ENCODE data around the gene ASCC1. TPM values are rescaled to one million over a fixed set of nuclear protein-coding genes. Genes with fewer than 3 reads are reported as not detected.

Gene ASCC1
- total and polyA plus RNA-seq, 7 donors = 15.3 to 37.0 (median 19.3) TPM

- H3K4me1 ChIP-seq = peaks cover 6% of the 10 kb centered on the region
- no peaks in the 10 kb centered on the region for H3K27me3 ChIP-seq (ENCODE audit: insufficient read depth in 3 of 3, low read length in 2 of 3)
- DNase-seq (no peak), ATAC-seq (no peak)
- no peak overlapping the region for H3K4me3 ChIP-seq
- H3K9me3 ChIP-seq = no peaks in the 10 kb centered on the region
- no peak for TF ChIP-seq CTCF (IDR thresholded peaks at IDR 0.05)
- intact Hi-C loops (cut with DNase I) = loop anchor here (2.0 to 5.0 kb wide), 3 partner anchors 95 to 210 kb away; no protein-coding TSS in a partner anchor
- H3K27ac ChIP-seq = no peak overlapping the region
- peaks cover 0 to 31% of the 10 kb centered on the region in 2 donors for H3K36me3 ChIP-seq (ENCODE audit: insufficient read depth in 1 of 2, low read depth in 1 of 2)
- 94 to 100% (median 99%) methylated on average over 2 of the region's 2 CpGs for WGBS, 3 donors
These were observed 88.5 kb downstream of the ASCC1 start for GRCh38 chr10:72127571-72127970.

- intact Hi-C loops (cut with DNase I) = loop anchor here (2.0 to 5.0 kb wide), 3 partner anchors 96 to 210 kb away; no protein-coding TSS in a partner anchor
- no peak for TF ChIP-seq CTCF (IDR thresholded peaks at IDR 0.05)
- Histone ChIP-seq H3K27ac (no peak overlapping the region), H3K4me3 (no peak overlapping the region), H3K36me3 (ENCODE audit: insufficient read depth in 1 of 2, low read depth in 1 of 2) (peaks cover 0 to 29% of the 10 kb centered on the region in 2 donors), H3K27me3 (ENCODE audit: insufficient read depth in 3 of 3, low read length in 2 of 3) (no peaks in the 10 kb centered on the region), H3K9me3 (no peaks in the 10 kb centered on the region), H3K4me1 (peaks cover under 1% of the 10 kb centered on the region)
- no peak for DNase-seq
- no peak for ATAC-seq
- WGBS, 3 donors = 76 to 88% (median 85%) methylated on average over 3 of the region's 3 CpGs
These were observed 89.2 kb downstream of the ASCC1 start for GRCh38 chr10:72126872-72127232.

- peak; percentile 45 for TF ChIP-seq CTCF (IDR thresholded peaks at IDR 0.05)
These were observed 89.7 kb downstream of the ASCC1 start for GRCh38 chr10:72126184-72126871.

GRCh38 chr10:72124989-72125388 is 91.1 kb downstream of the ASCC1 start:
- Histone ChIP-seq H3K27me3 (ENCODE audit: insufficient read depth in 3 of 3, low read length in 2 of 3) (no peaks in the 10 kb centered on the region), H3K9me3 (no peaks in the 10 kb centered on the region), H3K36me3 (ENCODE audit: insufficient read depth in 1 of 2, low read depth in 1 of 2) (peaks cover 0 to 35% of the 10 kb centered on the region in 2 donors), H3K4me1 (no peaks in the 10 kb centered on the region), H3K4me3 (no peak overlapping the region), H3K27ac (no peak overlapping the region)
- intact Hi-C loops (cut with DNase I) = loop anchor here (5.0 kb wide), 2 partner anchors 202 to 212 kb away; no protein-coding TSS in a partner anchor
- DNase-seq = no peak
- 62 to 92% (median 79%) methylated on average over 1 of the region's 1 CpG for WGBS, 3 donors
- TF ChIP-seq CTCF (IDR thresholded peaks at IDR 0.05) = no peak
- ATAC-seq = no peak

More at GRCh38 chr10:72126184-72126871, 89.7 kb downstream of the ASCC1 start:
- H3K4me3 ChIP-seq = no peak overlapping the region
- no peak overlapping the region for H3K27ac ChIP-seq
- 87 to 93% (median 89%) methylated on average over 3 of the region's 3 CpGs for WGBS, 3 donors
- peaks cover 0 to 29% of the 10 kb centered on the region in 2 donors for H3K36me3 ChIP-seq (ENCODE audit: insufficient read depth in 1 of 2, low read depth in 1 of 2)
- DNase-seq = no peak
- no peaks in the 10 kb centered on the region for H3K4me1 ChIP-seq
- no peaks in the 10 kb centered on the region for H3K27me3 ChIP-seq (ENCODE audit: insufficient read depth in 3 of 3, low read length in 2 of 3)
- ATAC-seq = peak in 1 of 4 donors; percentile 57
- intact Hi-C loops (cut with DNase I) = loop anchor here (2.0 to 5.0 kb wide), 3 partner anchors 96 to 211 kb away; no protein-coding TSS in a partner anchor
- H3K9me3 ChIP-seq = no peaks in the 10 kb centered on the region

All from psoas muscle (tissue), 8 donors.